ENCODE data around the gene WDR31. TPM values are rescaled to one million over a fixed set of nuclear protein-coding genes. Genes with fewer than 3 reads are reported as not detected.
A peak's percentile ranks its signal among the peaks of the same experiment; 100 is the strongest.

Gene WDR31
- total RNA-seq, 2 experiments from 2014 or later, result 1.3 to 1.4 TPM

GRCh38 chr9:113376634-113377567 lies 36.8 kb upstream of the WDR31 start, which contains the start of gene HDHD3:
Gene HDHD3, minus strand, starts transcription at chr9:113376986. Its CDS starts 2,632 bp downstream, at chr9:113374354.
- CTCF ChIA-PET, result interaction anchor here (1.5 to 1.8 kb wide), 2 partner anchors 24 to 102 kb away, joined by 5 to 6 read pairs; partner anchors contain the start of genes ALAD, CDC26 and PRPF4
- Mint-ChIP-seq H3K27me3 (no peaks in the 10 kb centered on the region), H3K4me1 (ENCODE audit: low read depth) (peaks cover 16% of the 10 kb centered on the region), H3K9me3 (no peaks in the 10 kb centered on the region), H3K4me3 (peak within 1 kb of the TSS; percentile 81), H3K27ac (peak within 1 kb of the TSS; percentile 80), H3K36me3 (ENCODE audit: low read depth) (peaks cover 6% of the 10 kb centered on the region)
- DNase-seq (peak; percentile 84), ATAC-seq (peak; percentile 92)
- intact Hi-C loops (cut with micrococcal nuclease), result no loop called here
- POLR2A ChIA-PET, result interaction anchor here (0.7 kb wide), 1 partner anchor 9 kb away, joined by 4 read pairs; no protein-coding TSS in a partner anchor
- no peak for TF ChIP-seq CTCF (IDR thresholded peaks at IDR 0.05)

GRCh38 chr9:113375057-113376023 lies 35.3 kb upstream of the WDR31 start:
- ChIA-PET CTCF (interaction anchor here (0.7 to 1.8 kb wide), 4 partner anchors 26 to 339 kb away, joined by 3 to 6 read pairs (median 4); partner anchors contain the start of genes ALAD, CDC26 and PRPF4), POLR2A (interaction anchor here (0.9 kb wide), 1 partner anchor 100 kb away, joined by 3 read pairs; the partner anchor contains the start of genes CDC26 and PRPF4)
- no peaks in the 10 kb centered on the region for H3K27me3 Mint-ChIP-seq

GRCh38 chr9:113373676-113374392 lies 33.8 kb upstream of the WDR31 start:
- DNase-seq (no peak), ATAC-seq (no peak)
- Mint-ChIP-seq H3K36me3 (ENCODE audit: low read depth) (peaks cover 6% of the 10 kb centered on the region), H3K9me3 (no peaks in the 10 kb centered on the region), H3K27ac (no peak overlapping the region), H3K4me3 (no peak overlapping the region), H3K27me3 (no peaks in the 10 kb centered on the region), H3K4me1 (ENCODE audit: low read depth) (peaks cover 13% of the 10 kb centered on the region)
- POLR2A ChIA-PET, result interaction anchor here (0.9 kb wide), 1 partner anchor 99 kb away, joined by 3 read pairs; the partner anchor contains the start of genes CDC26 and PRPF4
- no peak for TF ChIP-seq CTCF (IDR thresholded peaks at IDR 0.05)
- intact Hi-C loops (cut with micrococcal nuclease), result no loop called here
- CTCF ChIA-PET, result interaction anchor here (1.1 kb wide), 1 partner anchor 66 kb away, joined by 3 read pairs; no protein-coding TSS in a partner anchor

More at GRCh38 chr9:113375057-113376023, 35.3 kb upstream of the WDR31 start:
- Mint-ChIP-seq H3K4me1 (ENCODE audit: low read depth) (peaks cover 13% of the 10 kb centered on the region), H3K27ac (peak overlapping the region; percentile 78), H3K9me3 (no peaks in the 10 kb centered on the region), H3K4me3 (peak overlapping the region; percentile 81), H3K36me3 (ENCODE audit: low read depth) (peaks cover 6% of the 10 kb centered on the region)
- DNase-seq (no peak), ATAC-seq (no peak)
- intact Hi-C loops (cut with micrococcal nuclease), result no loop called here
- no peak for TF ChIP-seq CTCF (IDR thresholded peaks at IDR 0.05)

GRCh38 chr9:113373256-113373655 lies 33.2 kb upstream of the WDR31 start:
- Mint-ChIP-seq H3K27me3 (no peaks in the 10 kb centered on the region), H3K4me1 (ENCODE audit: low read depth) (peaks cover 13% of the 10 kb centered on the region), H3K36me3 (ENCODE audit: low read depth) (peaks cover 6% of the 10 kb centered on the region), H3K27ac (no peak overlapping the region), H3K4me3 (no peak overlapping the region), H3K9me3 (no peaks in the 10 kb centered on the region)
- ChIA-PET POLR2A (no interaction called here), CTCF (no interaction called here)
- no peak for DNase-seq
- ATAC-seq, result no peak
- intact Hi-C loops (cut with micrococcal nuclease), result no loop called here
- no peak for TF ChIP-seq CTCF (IDR thresholded peaks at IDR 0.05)
